Stimulated activated naive CD4-positive, alpha-beta T cell treated with Interleukin-2 at 50 U/mL for 16 hours (primary cell): ENCODE results near the gene TRIOBP.

ENCODE experiments used
- DNase-seq: peaks from one replicate; lab custom pipeline; 2025; lab: John Stamatoyannopoulos, UW

TRIOBP gene

DNA sequence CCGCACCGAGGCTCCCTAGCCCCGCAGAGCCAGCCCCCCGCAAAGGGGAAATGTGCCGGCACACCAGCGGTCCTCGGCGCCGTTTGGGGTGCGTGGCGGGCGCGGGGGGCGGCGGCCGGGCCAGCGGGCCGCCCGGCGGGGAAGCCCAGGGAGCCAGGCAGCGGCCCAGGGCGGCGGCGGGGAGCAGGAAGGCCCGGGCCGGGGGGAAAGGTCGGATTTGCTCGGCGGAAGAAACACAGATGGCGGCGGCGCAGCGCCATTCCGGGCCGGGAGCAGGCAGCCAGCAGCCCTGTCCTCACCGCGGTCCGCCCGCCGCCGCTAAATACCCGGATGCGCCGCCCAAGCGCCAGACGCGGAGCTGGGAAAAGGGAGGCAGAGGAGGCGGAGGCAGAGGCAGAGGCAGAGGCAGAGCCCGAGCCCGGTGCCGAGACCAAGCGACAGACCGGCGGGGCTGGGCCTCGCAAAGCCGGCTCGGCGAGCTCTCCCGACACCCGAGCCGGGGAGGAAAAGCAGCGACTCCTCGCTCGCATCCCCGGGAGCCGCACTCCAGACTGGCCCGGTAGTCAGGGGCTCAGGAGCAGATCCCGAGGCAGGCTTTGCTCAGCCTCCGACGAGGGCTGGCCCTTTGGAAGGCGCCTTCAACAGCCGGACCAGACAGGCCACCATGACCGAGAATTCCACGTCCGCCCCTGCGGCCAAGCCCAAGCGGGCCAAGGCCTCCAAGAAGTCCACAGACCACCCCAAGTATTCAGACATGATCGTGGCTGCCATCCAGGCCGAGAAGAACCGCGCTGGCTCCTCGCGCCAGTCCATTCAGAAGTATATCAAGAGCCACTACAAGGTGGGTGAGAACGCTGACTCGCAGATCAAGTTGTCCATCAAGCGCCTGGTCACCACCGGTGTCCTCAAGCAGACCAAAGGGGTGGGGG, 108.3 kb downstream of the TRIOBP start:
- peak; percentile 60 for DNase-seq

GRCh38 chr22:37805810-37806277, 109.0 kb downstream of the TRIOBP start:
- DNase-seq, result no peak

- DNase-seq, result peak; percentile 10
These were observed 109.8 kb downstream of the TRIOBP start for GRCh38 chr22:37806409-37807333.

GRCh38 chr22:37807410-37808293, 110.8 kb downstream of the TRIOBP start, which contains the start of gene GCAT:
Gene GCAT (plus strand): TSS chr22:37807934. CDS start chr22:37807968, 34 bp downstream.
- peak; percentile 88 for DNase-seq

- DNase-seq, result no peak
These were observed 111.4 kb downstream of the TRIOBP start for GRCh38 chr22:37808294-37808657.

GRCh38 chr22:37809672-37810333, 113.0 kb downstream of the TRIOBP start:
- no peak for DNase-seq

GRCh38 chr22:37811867-37812266, 115.0 kb downstream of the TRIOBP start:
- no peak for DNase-seq

DNA sequence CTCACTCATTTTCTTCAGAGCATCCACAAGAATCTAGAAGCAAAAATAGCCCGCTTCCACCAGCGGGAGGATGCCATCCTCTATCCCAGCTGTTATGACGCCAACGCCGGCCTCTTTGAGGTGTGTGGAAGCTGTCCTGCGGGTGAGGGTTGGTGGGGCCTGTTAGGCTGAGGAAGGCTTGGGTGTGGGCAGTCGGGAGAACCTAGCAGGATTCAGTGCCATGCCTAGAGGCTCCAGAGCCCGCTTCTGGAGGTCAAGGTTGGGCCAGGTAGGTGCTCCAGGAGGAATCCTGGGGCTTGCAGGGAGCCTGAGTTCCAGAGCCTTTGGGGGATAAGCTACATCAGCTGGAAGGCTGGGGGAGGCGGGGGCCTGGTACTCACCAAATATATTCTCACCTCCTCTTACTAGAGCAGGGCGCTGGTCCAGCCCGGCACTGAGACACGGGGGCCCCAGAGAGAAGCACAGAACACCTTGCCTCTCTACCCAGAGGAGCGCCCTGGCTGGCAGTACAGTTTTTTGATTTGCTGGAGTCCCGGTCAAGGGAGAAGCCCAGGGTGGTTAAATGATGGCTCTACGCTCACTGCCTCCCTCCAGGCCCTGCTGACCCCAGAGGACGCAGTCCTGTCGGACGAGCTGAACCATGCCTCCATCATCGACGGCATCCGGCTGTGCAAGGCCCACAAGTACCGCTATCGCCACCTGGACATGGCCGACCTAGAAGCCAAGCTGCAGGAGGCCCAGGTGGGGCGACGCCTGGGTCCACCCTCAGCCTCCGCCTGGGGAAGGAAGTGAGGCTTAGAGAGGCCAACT, 116.2 kb downstream of the TRIOBP start:
- no peak for DNase-seq

DNA sequence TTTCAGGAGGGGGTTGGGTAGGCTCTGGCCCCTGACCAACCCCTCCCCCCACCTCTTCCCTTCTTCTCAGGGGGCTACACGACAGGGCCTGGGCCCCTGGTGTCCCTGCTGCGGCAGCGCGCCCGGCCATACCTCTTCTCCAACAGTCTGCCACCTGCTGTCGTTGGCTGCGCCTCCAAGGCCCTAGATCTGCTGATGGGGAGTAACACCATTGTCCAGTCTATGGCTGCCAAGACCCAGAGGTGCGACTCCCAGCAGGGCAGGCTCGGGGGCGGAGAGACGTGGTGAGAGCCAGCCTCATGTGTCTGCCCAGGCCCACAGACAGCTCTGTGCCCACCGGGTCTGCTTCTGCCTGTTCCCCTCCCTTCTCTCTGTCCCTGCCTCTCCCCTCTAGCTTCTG, 118.7 kb downstream of the TRIOBP start:
- DNase-seq, result no peak

- no peak for DNase-seq
These were observed 119.8 kb downstream of the TRIOBP start for GRCh38 chr22:37816543-37817180.

DNA sequence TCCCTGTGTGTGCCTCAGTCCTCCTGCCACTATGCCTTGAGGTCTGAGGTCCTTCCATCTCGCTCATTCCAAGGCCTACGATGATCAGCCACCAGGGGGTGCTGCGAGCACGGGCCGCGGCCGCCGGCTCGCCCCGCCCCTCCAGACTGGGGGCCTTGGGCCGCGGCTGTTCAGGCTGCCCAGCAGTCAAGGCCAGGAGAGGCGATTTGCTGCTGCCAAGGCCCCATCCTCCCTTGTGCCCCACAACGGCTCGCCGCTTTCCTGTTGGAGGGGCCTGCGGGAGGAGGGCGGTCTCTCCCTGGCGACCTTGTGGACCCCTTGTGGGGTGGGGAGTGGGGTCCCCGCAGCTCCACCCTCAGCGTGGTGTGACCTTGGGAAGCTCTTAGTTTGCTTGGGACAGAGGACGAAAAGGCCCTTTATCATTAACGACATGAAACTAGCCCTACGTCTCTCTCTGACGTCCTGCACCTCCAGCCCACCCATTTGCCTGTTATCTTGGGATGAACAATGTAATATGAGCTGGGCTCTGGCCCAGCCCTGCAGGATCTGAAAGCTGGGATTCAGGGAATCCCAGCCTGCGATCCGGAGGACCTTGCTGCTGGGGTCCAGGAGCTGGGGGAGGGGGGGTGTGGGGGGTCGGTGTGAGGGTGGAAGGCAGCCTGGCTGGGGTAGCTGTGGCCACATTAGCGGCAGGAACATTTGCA, 121.0 kb downstream of the TRIOBP start:
- DNase-seq, result peak; percentile 70

GRCh38 chr22:37818409-37819104, 121.7 kb downstream of the TRIOBP start:
- DNase-seq, result peak; percentile 65

- no peak for DNase-seq
These were observed 122.2 kb downstream of the TRIOBP start for GRCh38 chr22:37819105-37819433.

- no peak for DNase-seq
These were observed 123.5 kb downstream of the TRIOBP start for GRCh38 chr22:37820350-37820749.

GRCh38 chr22:37822079-37822833, 125.4 kb downstream of the TRIOBP start:
- DNase-seq, result no peak

- DNase-seq, result no peak
These were observed 126.5 kb downstream of the TRIOBP start, which contains the start of gene GALR3 for GRCh38 chr22:37823134-37823985. Gene GALR3 (plus strand): TSS chr22:37823382. CDS start chr22:37823407, 25 bp downstream.
